GDM1 (cell line): ENCODE measurements around the gene C2CD4C.
"Not testable (repeated sequence)": the region's sequence is repeated elsewhere in the genome, so short reads cannot be mapped to it uniquely, and the experiment has no call there.

Experiments
- DNase-seq: peaks from one replicate; lab custom pipeline; 2025; lab: John Stamatoyannopoulos, UW

C2CD4C gene, protein sequence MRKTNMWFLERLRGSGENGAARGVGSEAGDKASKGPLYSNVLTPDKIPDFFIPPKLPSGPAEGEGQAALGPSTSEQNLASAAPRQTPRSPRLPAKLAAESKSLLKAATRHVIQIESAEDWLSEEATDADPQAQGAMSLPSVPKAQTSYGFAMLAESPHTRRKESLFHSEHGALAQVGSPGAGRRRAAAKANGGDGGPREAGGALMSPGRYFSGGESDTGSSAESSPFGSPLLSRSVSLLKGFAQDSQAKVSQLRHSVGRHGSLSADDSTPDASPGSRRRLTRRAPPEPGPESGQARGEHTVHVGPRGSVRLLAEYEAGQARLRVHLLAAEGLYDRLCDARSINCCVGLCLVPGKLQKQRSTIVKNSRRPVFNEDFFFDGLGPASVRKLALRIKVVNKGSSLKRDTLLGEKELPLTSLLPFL

DNA sequence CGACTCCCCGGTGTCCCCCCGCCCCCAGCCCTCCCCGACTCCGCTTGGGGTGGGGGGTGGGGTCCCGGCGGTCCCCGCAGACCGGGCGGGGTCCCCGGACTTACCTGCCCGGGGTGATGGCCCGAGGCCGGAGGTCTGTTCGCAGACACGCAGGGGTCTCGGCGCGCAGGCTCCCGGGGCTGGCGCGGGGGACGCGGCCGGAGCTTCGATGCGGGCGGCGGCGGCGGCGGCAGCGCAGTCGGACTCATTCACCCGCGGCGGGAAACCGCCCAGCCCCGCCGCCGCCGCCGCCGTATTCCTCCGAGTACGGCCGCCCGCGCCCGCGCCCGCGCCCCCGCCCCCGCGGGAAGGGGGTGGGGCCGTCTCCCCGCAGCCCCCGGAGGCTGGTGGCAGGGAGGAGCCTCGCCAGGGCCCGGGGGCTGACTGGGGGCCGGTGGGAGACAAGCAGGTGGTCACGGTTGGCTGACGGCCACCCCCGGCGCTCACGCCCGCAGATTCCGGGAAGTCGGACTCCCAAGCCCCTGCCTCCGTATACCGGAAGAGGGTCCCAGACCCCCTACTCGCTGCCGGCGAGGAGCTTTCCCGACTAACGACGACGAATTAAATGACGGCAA, at the start of gene C2CD4C:
TSS of gene C2CD4C (minus strand) at position 246 of the 614 bp plus-strand sequence. CDS start 786 bp downstream, outside the sequence.
- no peak for DNase-seq

DNA sequence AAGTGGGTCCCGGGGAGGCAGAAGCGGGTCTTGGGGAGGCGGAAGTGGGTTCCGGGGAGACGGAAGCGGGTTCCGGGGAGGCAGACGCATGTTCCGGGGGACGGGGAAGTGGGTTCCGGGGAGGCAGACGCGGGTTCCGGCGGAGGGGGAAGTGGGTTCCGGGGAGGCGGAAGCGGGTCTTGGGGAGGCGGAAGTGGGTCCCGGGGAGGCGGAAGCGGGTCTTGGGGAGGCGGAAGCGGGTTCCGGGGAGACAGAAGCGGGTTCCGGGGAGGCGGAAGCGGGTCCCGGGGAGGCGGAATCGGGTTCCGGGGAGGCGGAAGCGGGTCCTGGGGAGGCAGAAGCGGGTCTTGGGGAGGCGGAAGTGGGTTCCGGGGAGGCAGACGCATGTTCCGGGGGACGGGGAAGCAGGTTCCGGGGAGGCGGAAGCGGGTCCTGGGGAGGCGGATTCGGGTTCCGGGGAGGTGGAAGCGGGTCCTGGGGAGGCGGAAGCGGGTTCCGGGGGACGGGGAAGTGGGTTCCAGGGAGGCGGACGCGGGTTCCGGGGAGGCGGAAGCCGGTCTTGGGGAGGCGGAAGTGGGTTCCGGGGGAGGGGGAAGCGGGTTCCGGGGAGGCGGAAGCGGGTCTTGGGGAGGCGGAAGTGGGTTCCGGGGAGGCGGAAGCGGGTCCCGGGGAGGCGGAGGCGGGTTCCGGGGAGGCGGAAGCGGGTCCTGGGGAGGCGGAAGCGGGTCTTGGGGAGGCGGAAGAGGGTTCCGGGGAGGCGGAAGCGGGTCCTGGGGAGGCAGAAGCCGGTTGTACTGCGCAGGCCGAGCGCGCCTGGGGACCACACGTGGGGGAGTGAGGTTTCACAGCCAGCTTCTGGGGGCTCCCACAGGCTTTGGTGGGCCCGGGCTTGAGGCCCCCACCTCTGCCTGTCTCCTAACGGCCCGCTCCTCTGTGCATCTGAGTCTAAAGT, 49.4 kb upstream of the C2CD4C start:
- no peak for DNase-seq

DNA sequence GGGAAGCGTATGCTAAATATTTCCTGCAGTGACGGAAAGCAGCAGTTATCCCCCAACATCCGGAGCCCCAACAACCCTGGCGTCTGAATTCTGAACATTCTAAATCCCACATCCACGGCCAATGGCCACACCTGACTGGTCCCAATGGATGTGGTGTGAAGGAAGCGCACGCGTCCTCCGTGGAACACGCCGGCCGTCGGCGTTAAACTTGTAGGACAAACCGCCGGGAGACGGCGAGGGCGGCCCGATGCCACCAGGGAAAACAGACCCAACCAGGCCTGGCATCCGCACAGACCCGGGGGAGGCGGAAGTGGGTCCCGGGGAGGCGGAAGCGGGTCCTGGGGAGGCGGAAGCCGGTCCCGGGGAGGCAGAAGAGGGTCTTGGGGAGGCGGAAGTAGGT, 48.7 kb upstream of the C2CD4C start:
- DNase-seq = no peak

DNA sequence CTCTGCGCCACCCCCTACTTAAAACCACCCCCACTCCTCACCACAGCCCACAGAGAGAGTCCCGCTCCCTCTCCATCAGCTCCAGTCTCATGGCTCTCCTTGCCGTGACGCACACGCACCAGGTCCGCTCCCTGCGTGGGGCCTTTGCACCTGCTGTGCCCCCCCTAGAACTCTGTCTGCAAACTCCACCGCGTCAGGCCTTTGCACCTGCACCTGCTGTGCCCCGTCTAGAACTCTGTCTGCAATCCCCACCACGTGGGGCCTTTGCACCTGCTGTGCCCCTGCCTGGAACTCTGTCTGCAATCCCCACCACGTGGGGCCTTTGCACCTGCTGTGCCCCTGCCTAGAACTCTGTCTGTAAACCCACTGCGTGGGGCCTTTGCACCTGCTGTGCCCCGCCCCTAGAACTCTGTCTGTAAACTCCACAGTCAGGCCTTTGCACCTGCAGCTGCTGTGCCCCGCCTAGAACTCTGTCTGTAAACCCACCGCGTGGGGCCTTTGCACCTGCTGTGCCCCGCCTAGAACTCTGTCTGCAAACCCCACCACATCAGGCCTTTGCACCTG, 47.7 kb upstream of the C2CD4C start:
- no peak for DNase-seq

DNA sequence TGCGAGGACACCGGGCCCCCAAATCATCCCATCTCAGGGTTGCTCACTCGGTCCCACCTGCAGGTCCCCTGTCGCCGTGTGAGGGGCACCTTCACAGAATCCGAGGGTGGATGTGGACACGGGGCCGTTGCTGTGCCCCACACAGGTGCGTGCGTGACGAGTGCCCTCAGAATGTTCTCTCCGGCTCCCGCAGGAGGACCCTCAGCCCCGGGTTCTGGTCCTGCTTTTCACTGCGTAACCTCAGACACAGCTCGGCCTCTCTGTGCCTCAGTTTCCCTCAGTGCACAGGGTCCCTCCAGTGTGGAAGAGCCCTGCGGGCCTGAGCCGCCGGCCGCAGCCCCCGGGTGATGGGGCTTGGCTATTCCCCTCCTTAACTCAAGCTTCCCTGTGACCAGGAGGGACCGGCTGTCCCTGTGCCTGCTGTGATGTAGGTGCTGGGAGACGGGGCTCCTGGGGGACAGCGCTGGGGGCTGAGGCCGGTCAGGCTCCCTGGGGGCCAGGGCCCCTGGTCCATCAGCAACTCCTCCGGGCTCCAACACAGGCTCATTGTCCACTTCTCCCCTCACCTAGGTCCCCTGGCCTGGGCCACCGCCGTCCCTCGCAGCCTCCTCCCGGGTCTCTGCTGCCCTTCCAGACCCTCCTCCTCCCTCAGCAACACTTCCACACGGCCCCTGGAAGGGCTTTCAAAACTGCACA, 47.1 kb upstream of the C2CD4C start:
- DNase-seq = no peak

DNA sequence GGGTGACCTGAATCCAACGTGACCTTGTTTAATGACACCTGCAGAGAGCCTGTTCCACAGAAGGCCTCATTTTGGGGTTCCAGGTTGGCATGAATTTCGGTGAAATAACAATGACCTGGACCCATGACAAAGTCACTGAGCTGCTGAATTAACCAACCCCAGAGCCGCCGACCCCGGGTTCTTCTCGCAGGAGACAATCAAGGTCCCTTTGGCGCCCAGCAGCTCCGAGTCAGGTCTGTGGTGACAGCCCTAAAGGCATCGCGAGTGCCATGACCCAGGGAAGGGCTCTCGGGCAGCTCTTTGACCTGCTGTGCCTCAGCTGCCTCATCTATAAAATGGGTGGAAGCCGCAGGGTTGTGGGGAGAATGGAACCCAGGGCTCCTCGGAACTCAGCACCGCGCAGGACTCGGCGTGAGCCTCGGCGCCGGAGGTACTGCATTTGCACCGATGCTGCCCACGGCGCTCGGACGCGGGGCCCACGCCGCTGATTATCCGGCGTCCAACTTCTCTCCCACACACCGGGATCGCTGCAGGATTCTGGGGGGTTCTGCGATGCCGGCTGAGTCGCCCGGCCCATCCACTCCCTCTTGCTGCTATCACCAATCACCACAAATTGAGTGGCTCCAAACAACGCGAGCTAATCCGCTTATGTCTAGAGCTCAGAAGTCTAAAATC, 46.2 kb upstream of the C2CD4C start:
- DNase-seq = no peak

DNA sequence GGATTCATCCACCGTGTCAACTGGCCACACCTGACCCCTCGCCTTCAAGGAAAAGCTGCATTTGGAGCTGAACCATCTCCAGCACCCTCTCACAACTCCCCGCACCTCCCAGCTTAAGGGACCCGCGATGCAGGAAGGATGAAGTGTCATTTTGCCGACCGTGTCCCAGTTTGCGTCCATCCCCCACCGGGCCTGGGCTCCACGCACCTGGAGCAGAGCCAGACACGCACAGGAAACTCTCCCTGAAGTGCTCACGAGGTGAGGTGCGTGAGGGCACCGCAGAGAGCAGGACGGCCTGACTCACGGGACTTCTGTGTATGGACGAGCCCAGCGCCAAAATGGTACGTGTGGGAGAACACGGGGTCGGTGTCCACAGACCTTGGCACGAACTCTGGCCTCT, 44.7 kb upstream of the C2CD4C start:
- DNase-seq = no peak

DNA sequence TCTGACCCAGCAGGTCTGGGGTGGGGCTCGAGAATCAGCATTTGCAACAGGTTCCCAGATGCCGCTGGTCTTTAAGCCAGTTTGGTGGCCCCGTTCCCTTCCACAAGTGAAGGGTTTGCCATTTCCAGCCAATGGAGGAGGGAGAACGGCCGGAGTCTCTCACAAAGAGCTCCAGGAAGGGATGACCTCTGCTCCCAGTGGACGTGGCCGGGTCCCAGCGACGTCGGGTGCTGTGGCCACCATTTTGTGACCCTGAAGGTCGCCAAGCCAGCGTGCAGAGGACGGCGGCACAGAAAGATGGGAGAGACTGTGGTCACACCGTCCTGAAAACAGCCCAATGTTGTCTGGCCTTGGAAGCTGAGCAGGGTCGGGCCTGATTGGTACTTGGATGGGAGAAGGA, 43.9 kb upstream of the C2CD4C start:
- no peak for DNase-seq

DNA sequence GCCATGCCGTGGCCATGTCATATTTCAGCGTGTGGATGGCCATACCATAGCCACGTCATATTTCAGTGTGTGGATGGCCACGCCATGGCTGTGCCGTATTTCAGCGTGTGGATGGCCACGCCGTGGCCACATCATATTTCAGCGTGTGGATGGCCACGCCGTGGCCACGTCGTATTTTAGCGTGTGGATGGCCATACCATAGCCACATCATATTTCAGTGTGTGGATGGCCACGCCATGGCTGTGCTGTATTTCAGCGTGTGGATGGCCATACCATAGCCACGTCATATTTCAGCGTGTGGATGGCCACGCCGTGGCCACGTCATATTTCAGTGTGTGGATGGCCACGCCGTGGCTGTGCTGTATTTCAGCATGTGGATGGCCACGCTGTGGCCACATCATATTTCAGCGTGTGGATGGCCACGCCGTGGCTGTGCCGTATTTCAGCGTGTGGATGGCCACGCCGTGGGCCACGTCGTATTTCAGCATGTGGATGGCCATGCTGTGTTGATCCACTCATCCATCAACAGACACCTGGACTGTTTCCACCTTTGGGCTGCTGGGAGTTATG, 42.0 kb upstream of the C2CD4C start:
- not testable (repeated sequence) for DNase-seq

DNA sequence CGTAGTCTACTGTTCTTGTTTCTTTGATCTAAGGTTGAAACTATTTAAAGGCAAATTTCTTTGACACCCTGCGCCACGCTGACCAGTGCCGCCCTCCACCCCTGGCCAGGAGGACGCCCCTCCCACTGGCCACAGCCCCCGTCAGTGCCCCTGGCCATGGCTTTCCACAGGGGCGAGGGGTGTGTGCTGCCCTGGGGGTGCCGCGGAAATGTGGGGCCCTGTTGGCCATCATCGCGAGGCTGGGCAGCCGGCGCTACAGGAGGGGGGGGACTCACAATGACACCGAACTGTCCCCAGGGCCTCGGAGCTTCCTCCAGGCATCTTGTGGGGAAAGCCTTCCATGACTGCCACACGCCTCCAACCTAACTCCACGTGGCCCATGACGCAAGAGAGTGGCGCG, 41.0 kb upstream of the C2CD4C start:
- DNase-seq = no peak

DNA sequence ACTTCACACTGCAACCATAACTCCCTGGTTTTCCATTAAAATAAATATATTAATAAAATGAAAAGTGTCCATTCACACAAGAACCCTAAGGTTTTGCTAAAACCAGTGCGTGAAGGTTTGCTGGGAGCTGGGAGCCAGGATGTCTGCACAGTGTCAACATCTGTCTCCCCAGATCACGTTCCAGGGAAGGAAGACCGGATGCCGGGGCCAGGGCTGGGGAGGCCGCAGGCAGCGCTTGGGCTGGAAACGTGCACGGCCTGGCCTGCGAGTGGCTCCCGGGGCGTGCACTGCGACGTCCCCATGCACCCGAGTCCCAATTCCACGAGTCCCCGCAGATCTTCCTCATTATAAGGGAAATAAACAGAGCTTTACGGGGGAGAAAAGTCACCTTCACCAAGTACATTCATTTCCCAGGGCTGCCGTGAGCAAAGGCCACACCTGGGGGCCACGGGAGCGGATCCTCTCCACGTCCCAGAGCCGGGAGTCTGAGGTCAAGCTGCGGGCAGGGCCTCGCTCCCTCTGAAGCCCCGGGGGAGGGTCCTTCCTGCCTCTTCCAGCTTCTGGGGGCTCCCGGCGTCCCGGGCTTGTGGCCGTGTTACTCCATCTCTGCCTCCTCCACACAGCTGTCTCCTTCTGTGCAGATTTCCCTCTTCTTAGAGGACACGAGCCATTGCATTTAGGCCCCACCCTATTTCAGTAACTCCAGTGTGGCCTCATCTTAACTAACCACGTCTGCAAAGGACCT, 39.0 kb upstream of the C2CD4C start:
- no peak for DNase-seq

DNA sequence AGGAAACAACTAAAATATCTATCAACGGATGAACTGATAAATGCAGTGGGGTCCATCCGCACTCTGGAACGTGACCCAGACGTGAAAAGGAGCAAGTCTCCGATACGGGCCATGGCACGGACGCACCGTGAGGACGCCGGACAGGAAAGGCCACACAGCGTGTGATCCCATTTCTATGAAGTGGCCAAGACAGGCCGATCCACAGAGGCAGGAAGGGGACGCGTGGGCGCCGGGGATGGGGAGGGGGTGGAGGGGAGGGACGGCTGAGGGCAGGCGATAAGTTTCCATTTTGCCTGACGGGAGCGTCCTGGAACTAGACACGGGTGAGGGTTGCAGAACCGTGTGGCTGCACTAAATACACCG, 38.1 kb upstream of the C2CD4C start:
- DNase-seq = no peak

DNA sequence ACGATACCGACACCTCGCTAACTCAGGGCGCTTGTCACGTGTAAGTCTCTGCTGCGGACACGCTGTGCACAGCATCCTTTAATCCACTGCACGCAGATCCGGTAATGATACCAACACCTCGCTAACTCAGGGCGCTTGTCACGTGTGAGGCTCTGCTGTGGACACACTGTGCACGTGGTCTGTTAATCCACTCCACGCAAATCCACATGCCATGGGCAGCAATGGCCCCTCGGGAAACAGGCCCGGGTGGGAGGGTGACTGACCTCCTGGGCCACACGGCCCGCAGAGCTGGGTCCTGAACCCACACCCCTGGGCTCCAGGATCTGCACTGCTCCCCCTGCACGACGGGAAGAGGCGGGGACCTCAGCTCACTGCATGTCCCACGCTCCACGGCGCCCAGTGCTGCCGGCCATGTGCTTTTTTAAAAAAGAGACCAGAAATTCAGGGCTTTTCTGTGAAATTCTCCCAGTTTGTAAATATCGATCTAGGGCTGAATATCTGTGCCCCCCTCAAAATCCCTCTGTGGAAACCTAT, 35.8 kb upstream of the C2CD4C start:
- DNase-seq = no peak

DNA sequence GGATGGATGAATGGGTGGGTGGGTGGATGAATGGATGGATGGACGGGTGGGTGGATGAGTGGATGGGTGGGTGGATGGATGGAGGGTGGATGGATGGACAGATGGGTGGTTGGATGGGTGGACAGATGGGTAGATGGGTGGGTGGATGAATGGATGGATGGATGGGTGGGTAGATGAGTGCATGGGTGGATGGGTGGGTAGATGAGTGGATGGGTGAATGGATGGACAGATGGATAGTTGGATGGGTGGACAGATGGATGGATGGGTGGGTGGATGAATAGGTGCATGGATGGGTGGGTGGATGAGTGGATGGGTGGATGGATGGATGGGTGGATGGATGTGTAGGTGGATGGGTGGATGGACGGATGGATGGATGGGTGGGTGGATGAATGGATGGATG, 34.1 kb upstream of the C2CD4C start:
- DNase-seq = no peak

DNA sequence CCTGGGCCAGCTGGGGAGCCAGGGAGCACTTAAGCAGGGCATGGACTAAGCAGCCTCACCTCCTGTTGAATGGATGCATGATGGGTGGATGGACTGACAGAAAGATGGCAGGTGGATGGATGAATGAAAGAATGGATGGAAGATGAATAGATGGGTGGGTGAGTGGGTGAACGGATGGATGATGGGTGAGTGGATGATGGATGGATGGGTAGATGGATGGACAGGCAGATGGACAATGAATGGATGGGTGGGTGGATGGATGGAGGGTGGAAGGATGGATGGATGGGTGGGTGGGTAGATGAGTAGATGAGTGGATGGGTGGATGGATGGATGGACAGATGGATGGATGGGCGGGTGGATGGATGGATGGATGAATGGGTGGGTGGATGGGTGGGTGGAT, 33.1 kb upstream of the C2CD4C start:
- DNase-seq = no peak

DNA sequence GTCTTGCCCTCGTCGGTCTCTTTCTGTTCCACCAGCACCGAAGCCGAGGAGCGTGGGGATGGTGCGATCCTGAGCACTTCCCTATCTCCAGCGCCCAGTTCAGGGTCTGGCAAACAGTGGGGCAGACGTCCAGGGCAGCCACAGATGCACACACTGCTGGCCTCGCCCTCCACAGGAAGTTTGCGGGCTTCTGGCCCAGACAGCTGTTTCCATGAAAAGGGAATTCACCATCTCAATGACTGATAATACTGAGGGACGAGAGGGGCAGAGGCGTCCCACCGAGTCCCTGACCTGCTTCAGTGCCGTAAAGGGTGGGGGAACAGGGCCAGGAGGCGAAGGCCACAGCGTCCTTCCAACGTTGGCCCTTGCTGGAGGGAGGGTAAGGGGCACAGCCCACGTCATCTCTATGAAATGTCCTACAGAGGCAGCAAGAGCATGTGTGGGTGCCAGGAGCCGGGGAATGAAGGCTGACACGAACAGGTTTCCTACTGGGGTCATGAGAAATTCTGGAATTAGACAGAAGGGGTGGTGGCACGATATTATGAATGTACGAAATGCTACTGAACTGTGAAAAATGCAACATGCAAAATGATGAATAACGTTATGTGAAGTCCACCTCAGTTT, 32.4 kb upstream of the C2CD4C start:
- no peak for DNase-seq

DNA sequence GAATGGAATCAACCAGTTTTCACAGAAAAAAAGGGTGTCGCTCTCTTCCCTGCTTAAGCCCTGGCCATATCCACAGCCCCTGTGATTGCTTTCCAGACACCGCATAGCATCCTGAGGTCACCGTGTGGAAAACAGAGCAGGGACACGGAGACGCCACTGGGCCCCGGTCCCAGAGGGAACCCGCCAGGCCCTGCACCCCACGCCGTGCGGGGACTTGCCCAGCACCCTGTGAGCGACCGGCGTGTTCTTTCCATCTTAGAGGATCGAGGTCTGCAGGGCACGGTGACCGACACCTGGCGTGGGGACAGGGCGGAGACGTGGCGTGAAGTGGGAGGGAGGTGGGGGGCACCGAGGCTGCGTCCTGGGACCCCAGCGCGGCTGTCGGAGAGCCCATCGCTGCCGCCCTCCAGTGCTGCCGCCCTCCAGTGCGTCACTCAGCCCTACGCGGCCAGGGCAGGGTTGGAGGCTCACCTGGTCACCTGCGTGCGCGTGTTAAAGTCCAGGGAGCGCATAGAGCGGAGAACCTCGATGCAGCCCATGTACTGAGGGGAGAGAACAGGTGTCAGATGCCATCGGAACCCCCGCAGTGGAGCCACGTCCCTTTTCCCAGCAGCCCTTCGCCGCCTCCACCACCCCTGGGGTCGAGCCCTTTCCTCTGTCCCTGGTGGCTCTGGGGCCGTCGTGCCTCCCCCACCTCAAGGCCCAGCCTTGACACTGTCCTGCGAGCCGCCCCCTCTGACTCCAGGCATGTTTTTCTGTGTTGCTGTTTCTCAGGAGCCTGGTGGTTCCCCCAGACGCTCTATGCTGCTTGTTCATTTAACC, 31.7 kb upstream of the C2CD4C start:
- DNase-seq = no peak

DNA sequence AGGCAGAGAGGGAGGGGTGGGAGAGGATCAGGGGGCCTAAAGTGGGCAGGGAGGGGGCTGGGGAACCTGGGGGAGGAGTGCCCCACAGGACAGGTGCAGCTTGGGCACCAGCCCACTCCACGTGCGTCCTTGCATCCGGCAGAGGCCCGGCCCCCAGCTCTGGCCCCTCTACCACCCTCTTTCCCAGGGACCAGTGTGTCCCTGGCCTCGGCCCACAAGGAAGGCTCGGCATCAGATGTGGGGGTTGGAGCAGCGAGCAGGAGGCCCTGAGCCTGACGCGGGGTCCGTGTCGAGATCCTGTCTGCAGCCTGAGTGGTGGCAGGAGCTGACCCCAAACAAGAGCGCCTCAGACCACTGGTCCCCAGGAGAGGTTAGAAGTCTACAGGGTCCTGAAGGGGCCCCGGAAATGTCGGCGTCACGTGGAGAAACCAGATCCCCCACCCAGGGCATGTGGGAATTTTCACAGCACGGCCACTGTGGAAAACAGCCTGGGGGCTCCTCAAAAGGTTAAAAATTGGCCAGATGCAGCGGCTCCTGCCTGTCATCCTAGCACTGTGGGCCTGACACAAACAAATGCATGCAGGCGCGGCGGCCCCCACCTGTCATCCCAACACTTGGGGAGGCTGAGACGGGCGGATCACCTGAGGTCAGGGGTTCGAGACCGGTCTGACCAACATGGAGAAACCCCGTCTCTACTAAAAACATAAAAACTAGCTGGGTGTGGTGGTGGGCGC, 30.4 kb upstream of the C2CD4C start:
- no peak for DNase-seq
